Measurements from ENCODE around the gene PADI1.

PADI1 gene

GRCh38 chr1:17167786-17168090 lies 37.2 kb upstream of the PADI1 start:
- no peaks in the 10 kb centered on the region for H4K20me1 ChIP-seq (ENCODE audit: insufficient read depth, low read length)
- no peak overlapping the region for H2AFZ ChIP-seq (ENCODE audit: low read depth, low read length)
- no peak overlapping the region for H3K27ac ChIP-seq (ENCODE audit: low read length)
- no peaks in the 10 kb centered on the region for H3K4me1 ChIP-seq (ENCODE audit: low read length)
- TF ChIP-seq EZH2phosphoT487 (IDR thresholded peaks at IDR 0.05; ENCODE audit: low read depth), result no peak
- no peak for TF ChIP-seq CTCF (IDR thresholded peaks at IDR 0.05; ENCODE audit: low read depth, low read length)
- H3K79me2 ChIP-seq (ENCODE audit: low read length), result no peaks in the 10 kb centered on the region
- no peak overlapping the region for H3K9ac ChIP-seq (ENCODE audit: low read length)
- H3K9me3 ChIP-seq (ENCODE audit: insufficient read depth, low read length), result no peaks in the 10 kb centered on the region
- no peaks in the 10 kb centered on the region for H3K36me3 ChIP-seq (replicated peaks; ENCODE audit: low read depth, low read length)
- no peak overlapping the region for H3K4me2 ChIP-seq (ENCODE audit: low read length)
- no peak overlapping the region for H3K4me3 ChIP-seq (ENCODE audit: low read length)
- no peaks in the 10 kb centered on the region for H3K27me3 ChIP-seq (ENCODE audit: low read depth, low read length)

- no peaks in the 10 kb centered on the region for H3K79me2 ChIP-seq (ENCODE audit: low read length)
- no peaks in the 10 kb centered on the region for H3K36me3 ChIP-seq (replicated peaks; ENCODE audit: low read depth, low read length)
- no peak overlapping the region for H3K4me3 ChIP-seq (ENCODE audit: low read length)
- H4K20me1 ChIP-seq (ENCODE audit: insufficient read depth, low read length), result no peaks in the 10 kb centered on the region
- H3K4me2 ChIP-seq (ENCODE audit: low read length), result no peak overlapping the region
- H2AFZ ChIP-seq (ENCODE audit: low read depth, low read length), result no peak overlapping the region
- H3K27me3 ChIP-seq (ENCODE audit: low read depth, low read length), result no peaks in the 10 kb centered on the region
- H3K9me3 ChIP-seq (ENCODE audit: insufficient read depth, low read length), result no peaks in the 10 kb centered on the region
- no peaks in the 10 kb centered on the region for H3K4me1 ChIP-seq (ENCODE audit: low read length)
- TF ChIP-seq CTCF (IDR thresholded peaks at IDR 0.05; ENCODE audit: low read depth, low read length) (no peak), EZH2phosphoT487 (IDR thresholded peaks at IDR 0.05; ENCODE audit: low read depth) (no peak)
- no peak overlapping the region for H3K27ac ChIP-seq (ENCODE audit: low read length)
- no peak overlapping the region for H3K9ac ChIP-seq (ENCODE audit: low read length)
Observed at GRCh38 chr1:17168091-17168876, 36.6 kb upstream of the PADI1 start.

- Histone ChIP-seq H3K79me2 (ENCODE audit: low read length) (no peaks in the 10 kb centered on the region), H3K4me2 (ENCODE audit: low read length) (no peak overlapping the region), H3K9ac (ENCODE audit: low read length) (no peak overlapping the region), H3K27ac (ENCODE audit: low read length) (no peak overlapping the region), H2AFZ (ENCODE audit: low read depth, low read length) (no peak overlapping the region), H3K4me1 (ENCODE audit: low read length) (no peaks in the 10 kb centered on the region), H3K27me3 (ENCODE audit: low read depth, low read length) (no peaks in the 10 kb centered on the region), H3K4me3 (ENCODE audit: low read length) (no peak overlapping the region), H4K20me1 (ENCODE audit: insufficient read depth, low read length) (no peaks in the 10 kb centered on the region), H3K36me3 (replicated peaks; ENCODE audit: low read depth, low read length) (no peaks in the 10 kb centered on the region), H3K9me3 (ENCODE audit: insufficient read depth, low read length) (no peaks in the 10 kb centered on the region)
- TF ChIP-seq EZH2phosphoT487 (IDR thresholded peaks at IDR 0.05; ENCODE audit: low read depth), result no peak
- TF ChIP-seq CTCF (IDR thresholded peaks at IDR 0.05; ENCODE audit: low read depth, low read length), result no peak
Observed at GRCh38 chr1:17170571-17170970, 34.4 kb upstream of the PADI1 start.

- TF ChIP-seq CTCF (IDR thresholded peaks at IDR 0.05; ENCODE audit: low read depth, low read length), result no peak
- TF ChIP-seq EZH2phosphoT487 (IDR thresholded peaks at IDR 0.05; ENCODE audit: low read depth), result no peak
- Histone ChIP-seq H3K79me2 (ENCODE audit: low read length) (no peaks in the 10 kb centered on the region), H3K27me3 (ENCODE audit: low read depth, low read length) (no peaks in the 10 kb centered on the region), H2AFZ (ENCODE audit: low read depth, low read length) (no peak overlapping the region), H3K9me3 (ENCODE audit: insufficient read depth, low read length) (peaks cover 8% of the 10 kb centered on the region; the same call in 1 of the 2 replicates), H3K4me1 (ENCODE audit: low read length) (peaks cover 11% of the 10 kb centered on the region), H3K27ac (ENCODE audit: low read length) (no peak overlapping the region), H3K36me3 (replicated peaks; ENCODE audit: low read depth, low read length) (no peaks in the 10 kb centered on the region), H4K20me1 (ENCODE audit: insufficient read depth, low read length) (no peaks in the 10 kb centered on the region), H3K4me2 (ENCODE audit: low read length) (no peak overlapping the region), H3K9ac (ENCODE audit: low read length) (no peak overlapping the region), H3K4me3 (ENCODE audit: low read length) (no peak overlapping the region)
Observed at GRCh38 chr1:17173217-17173616, 31.7 kb upstream of the PADI1 start.
